ENCODE results near the gene STON2.

DNA sequence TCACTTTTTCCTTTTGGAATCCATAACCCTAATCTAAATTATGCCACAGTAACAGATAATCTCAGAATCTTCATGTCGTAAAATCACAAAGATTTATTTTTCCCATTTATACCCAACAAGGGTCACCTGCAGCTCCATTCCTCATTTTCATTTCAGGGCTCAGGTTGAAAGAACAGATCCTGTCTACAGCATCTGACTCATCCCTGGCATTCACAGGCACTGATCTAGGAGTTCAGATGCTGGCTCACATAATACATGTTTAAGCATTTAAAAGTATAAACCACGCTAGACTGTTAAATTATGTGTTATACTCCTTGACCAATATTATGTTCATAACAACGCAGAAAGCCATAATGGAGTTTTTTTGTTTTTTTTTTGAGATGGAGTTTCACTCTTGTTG lies 58.3 kb downstream of the STON2 start:
- TF ChIP-seq POLR2A (IDR thresholded peaks at IDR 0.05) (no peak), EP300 (IDR thresholded peaks at IDR 0.05) (no peak)
- TF ChIP-seq, protein P1, sequence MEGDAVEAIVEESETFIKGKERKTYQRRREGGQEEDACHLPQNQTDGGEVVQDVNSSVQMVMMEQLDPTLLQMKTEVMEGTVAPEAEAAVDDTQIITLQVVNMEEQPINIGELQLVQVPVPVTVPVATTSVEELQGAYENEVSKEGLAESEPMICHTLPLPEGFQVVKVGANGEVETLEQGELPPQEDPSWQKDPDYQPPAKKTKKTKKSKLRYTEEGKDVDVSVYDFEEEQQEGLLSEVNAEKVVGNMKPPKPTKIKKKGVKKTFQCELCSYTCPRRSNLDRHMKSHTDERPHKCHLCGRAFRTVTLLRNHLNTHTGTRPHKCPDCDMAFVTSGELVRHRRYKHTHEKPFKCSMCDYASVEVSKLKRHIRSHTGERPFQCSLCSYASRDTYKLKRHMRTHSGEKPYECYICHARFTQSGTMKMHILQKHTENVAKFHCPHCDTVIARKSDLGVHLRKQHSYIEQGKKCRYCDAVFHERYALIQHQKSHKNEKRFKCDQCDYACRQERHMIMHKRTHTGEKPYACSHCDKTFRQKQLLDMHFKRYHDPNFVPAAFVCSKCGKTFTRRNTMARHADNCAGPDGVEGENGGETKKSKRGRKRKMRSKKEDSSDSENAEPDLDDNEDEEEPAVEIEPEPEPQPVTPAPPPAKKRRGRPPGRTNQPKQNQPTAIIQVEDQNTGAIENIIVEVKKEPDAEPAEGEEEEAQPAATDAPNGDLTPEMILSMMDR (IDR thresholded peaks at IDR 0.05), result no peak

Measured in ovary (tissue), 3 donors.